ENCODE results near the gene EML4. TPM values are rescaled to one million over a fixed set of nuclear protein-coding genes. Genes with fewer than 3 reads are reported as not detected.

The EML4 gene
- total RNA-seq, 1 experiment from 2014 or later, result 107 TPM

GRCh38 chr2:42274863-42275262 is 105.7 kb downstream of the EML4 start:
- ATAC-seq (peak; percentile 66; the same call in 1 of the 2 replicates), DNase-seq (ENCODE audit: low read depth, low spot score) (no peak)
- ChIA-PET CTCF (no interaction called here), POLR2A (no interaction called here)
- in situ Hi-C loops (cut with HindIII; ENCODE audit: low pct_unique_long_range_greater_than_20kb, low sequenced_read_pairs) (no loop called here), intact Hi-C loops (cut with micrococcal nuclease; ENCODE audit: unreplicated experiment) (no loop called here)
- no peak overlapping the region for H3K4me3 ChIP-seq (ENCODE audit: low read depth in 2 of 2, low read length in 2 of 2)
- peaks cover 4% of the 10 kb centered on the region; the same call in 1 of the 2 replicates for H3K36me3 ChIP-seq (ENCODE audit: control insufficient read depth, insufficient read depth, low read length)
- BruUV-seq (replicated peaks), result no TSS peak
- H3K27me3 ChIP-seq (ENCODE audit: control insufficient read depth, insufficient read depth, low read length), result no peaks in the 10 kb centered on the region
- no peaks in the 10 kb centered on the region for H3K9me3 ChIP-seq (ENCODE audit: control insufficient read depth, insufficient read depth, low read depth, low read length)
- no peaks in the 10 kb centered on the region for H3K4me1 ChIP-seq (ENCODE audit: control insufficient read depth, insufficient read depth, low read length)
- TF ChIP-seq CTCF (IDR thresholded peaks at IDR 0.05), result peak; percentile 14; the same call in 1 of the 2 replicates
- TF ChIP-seq POLR2AphosphoS5 (IDR thresholded peaks at IDR 0.05; ENCODE audit: low read depth, low read length), result no peak
- no peak overlapping the region for H3K27ac ChIP-seq (ENCODE audit: low read length)

GRCh38 chr2:42281416-42282081 is 112.4 kb downstream of the EML4 start:
- no peak overlapping the region for H3K4me3 ChIP-seq (ENCODE audit: low read depth in 2 of 2, low read length in 2 of 2)
- H3K36me3 ChIP-seq (ENCODE audit: control insufficient read depth, insufficient read depth, low read length), result peaks cover 21% of the 10 kb centered on the region; the same call in 1 of the 2 replicates
- BruUV-seq (replicated peaks), result no TSS peak
- ChIA-PET POLR2A (interaction anchor here (0.7 kb wide), 1 partner anchor 29 kb away, joined by 5 read pairs; no protein-coding TSS in a partner anchor), CTCF (no interaction called here)
- no peak for ATAC-seq
- H3K9me3 ChIP-seq (ENCODE audit: control insufficient read depth, insufficient read depth, low read depth, low read length), result no peaks in the 10 kb centered on the region
- in situ Hi-C loops (cut with HindIII; ENCODE audit: low pct_unique_long_range_greater_than_20kb, low sequenced_read_pairs) (no loop called here), intact Hi-C loops (cut with micrococcal nuclease; ENCODE audit: unreplicated experiment) (no loop called here)
- H3K27me3 ChIP-seq (ENCODE audit: control insufficient read depth, insufficient read depth, low read length), result no peaks in the 10 kb centered on the region
- H3K4me1 ChIP-seq (ENCODE audit: control insufficient read depth, insufficient read depth, low read length), result no peaks in the 10 kb centered on the region
- no peak for DNase-seq (ENCODE audit: low read depth, low spot score)
- TF ChIP-seq SIN3A (IDR thresholded peaks at IDR 0.05; ENCODE audit: borderline replicate concordance, insufficient read depth, low read depth, low read length) (no peak), REST (IDR thresholded peaks at IDR 0.05; ENCODE audit: insufficient read depth in 1 of 2, low read depth in 2 of 2, low read length in 1 of 2) (no peak), TCF7L2 (IDR thresholded peaks at IDR 0.05; ENCODE audit: low read depth, low read length) (no peak), CTCF (IDR thresholded peaks at IDR 0.05) (no peak), POLR2AphosphoS5 (IDR thresholded peaks at IDR 0.05; ENCODE audit: low read depth, low read length) (no peak)
- H3K27ac ChIP-seq (ENCODE audit: low read length), result no peak overlapping the region

Measured in Panc1 (cell line).